ENCODE results near the gene COX4I2. TPM values are rescaled to one million over a fixed set of nuclear protein-coding genes. Genes with fewer than 3 reads are reported as not detected.

The COX4I2 gene
- total and polyA plus RNA-seq, 2 of the 4 experiments (the other 2 are of a cell fraction) = not detected

DNA sequence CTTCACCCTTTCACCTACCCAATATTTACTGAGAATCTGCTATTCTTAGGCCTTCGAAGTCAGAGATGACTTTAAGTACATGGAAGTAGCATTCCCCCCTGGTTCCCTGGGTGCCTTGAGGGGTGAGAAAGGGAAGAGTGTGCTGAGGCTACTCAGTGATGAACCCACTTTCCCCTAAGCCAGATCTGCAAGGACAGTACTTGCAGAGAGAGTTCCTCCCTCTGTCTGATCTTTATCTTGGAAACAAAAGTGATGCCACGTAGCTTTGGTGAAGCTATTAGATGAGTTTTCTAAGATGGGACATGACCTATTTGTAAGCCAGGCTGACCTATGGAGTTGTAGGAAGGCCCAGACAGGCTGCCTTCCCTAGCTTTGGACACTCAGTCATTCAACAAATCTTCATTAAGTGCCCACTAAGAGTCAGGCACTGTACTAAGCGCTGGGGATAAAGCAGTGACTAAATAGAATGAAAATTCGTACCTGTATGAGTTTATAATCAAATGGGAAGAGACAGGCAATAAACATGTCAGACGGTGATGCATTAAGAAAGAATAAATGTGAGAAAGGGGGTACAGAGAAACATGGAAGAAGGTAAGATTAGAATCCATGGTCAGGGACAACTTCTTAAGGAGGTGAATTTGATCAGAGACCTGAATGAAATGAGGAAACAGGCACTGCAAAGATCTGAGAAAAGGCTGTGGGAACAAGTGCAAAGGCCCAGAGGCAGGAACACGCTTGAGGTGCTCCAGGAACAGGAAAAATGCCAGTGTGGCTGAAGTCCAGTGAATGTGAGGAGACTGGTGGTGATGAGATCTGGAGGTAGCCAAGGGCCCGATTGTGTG is 42.8 kb downstream of the COX4I2 start:
- Histone ChIP-seq H4K91ac (ENCODE audit: insufficient read depth, low read depth, low read length) (peak overlapping the region; percentile 9; the same call in 1 of the 2 replicates), H3K9ac (ENCODE audit: low read depth, low read length) (no peak overlapping the region), H3K4ac (ENCODE audit: low read depth, low read length) (peak overlapping the region; percentile 15; the same call in 1 of the 2 replicates), H3K4me2 (ENCODE audit: low read depth, low read length) (no peak overlapping the region), H3K36me3 (ENCODE audit: control insufficient read depth, insufficient read depth, low read length) (peaks cover 24% of the 10 kb centered on the region), H4K5ac (ENCODE audit: low read depth, low read length) (no peak overlapping the region), H3K9me3 (ENCODE audit: control insufficient read depth, insufficient read depth, low read length) (no peaks in the 10 kb centered on the region), H3K56ac (ENCODE audit: extremely low read depth, insufficient read depth, low read length) (no peak overlapping the region), H2BK15ac (ENCODE audit: low read depth, low read length) (peak overlapping the region; percentile 52; the same call in 2 of the 3 replicates), H3K18ac (ENCODE audit: low read depth, low read length) (no peak overlapping the region), H2BK5ac (ENCODE audit: low read depth, low read length, poor library complexity, severe bottlenecking) (no peak overlapping the region), H4K8ac (ENCODE audit: low read depth in 2 of 2, low read length in 2 of 2) (no peak overlapping the region), H3K27me3 (ENCODE audit: control insufficient read depth, insufficient read depth, low read length) (no peaks in the 10 kb centered on the region), H2BK120ac (ENCODE audit: low read depth, low read length) (0 out of 2 replicates have a peak overlapping the region, but pooled peaks have one; percentile 4), H3K27ac (ENCODE audit: insufficient read depth, low read length) (no peak overlapping the region), H3K9me1 (ENCODE audit: insufficient read depth, low read length) (peaks cover 47% of the 10 kb centered on the region), H3K14ac (replicated peaks; ENCODE audit: low read depth, low read length) (0 out of 2 replicates have a peak overlapping the region, but pooled peaks have one; percentile 29), H2AFZ (replicated peaks; ENCODE audit: low read length, poor library complexity) (no peak overlapping the region), H2AK5ac (ENCODE audit: low read depth, low read length) (peak overlapping the region; percentile 40; the same call in 1 of the 2 replicates), H3K4me3 (ENCODE audit: insufficient read depth, low read depth, low read length) (no peak overlapping the region), H3K4me1 (ENCODE audit: control insufficient read depth, insufficient read depth, low read length) (peaks cover 28% of the 10 kb centered on the region), H2BK20ac (ENCODE audit: low read depth, low read length) (no peak overlapping the region), H4K20me1 (ENCODE audit: insufficient read depth, low read length) (peaks cover 46% of the 10 kb centered on the region), H2AK9ac (replicated peaks; ENCODE audit: low read depth, low read length, poor library complexity) (no peak overlapping the region), H3K23ac (ENCODE audit: low read depth, low read length) (peak overlapping the region; percentile 55), H3K79me1 (ENCODE audit: low read depth in 1 of 2, low read length in 2 of 2) (peaks cover 56 to 89% of the 10 kb centered on the region in 2 experiments)
- no peak for DNase-seq
- dilution Hi-C loops (cut with HindIII; ENCODE audit: low sequenced_read_pairs, unreplicated experiment) = no loop called here
- ChIA-PET POLR2A (ENCODE audit: unreplicated experiment) (no interaction called here), CTCF (no interaction called here)
- intact Hi-C loops (cut with micrococcal nuclease) = no loop called here
- no peak for ATAC-seq (ENCODE audit: low read depth)
- TF ChIP-seq NFE2L2 (IDR thresholded peaks at IDR 0.05; ENCODE audit: low read depth, low read length) = no peak
- TF ChIP-seq RFX5 (IDR thresholded peaks at IDR 0.05; ENCODE audit: low read depth, low read length) = no peak
- no peak for TF ChIP-seq POLR2A (IDR thresholded peaks at IDR 0.05; ENCODE audit: low read depth, low read length)
- TF ChIP-seq RAD21 (IDR thresholded peaks at IDR 0.05; ENCODE audit: low read length) = no peak
- no peak for TF ChIP-seq SMC3 (IDR thresholded peaks at IDR 0.05; ENCODE audit: low read depth, low read length)
- no peak for TF ChIP-seq CEBPB (IDR thresholded peaks at IDR 0.05; ENCODE audit: low read depth, low read length)
- no peak for TF ChIP-seq MAFK (IDR thresholded peaks at IDR 0.05; ENCODE audit: low read depth, low read length)
- TF ChIP-seq BHLHE40 (IDR thresholded peaks at IDR 0.05; ENCODE audit: low read depth, low read length) = no peak
- no TSS peak for BruUV-seq (replicated peaks)
- in situ Hi-C loops (cut with MboI; ENCODE audit: low sequenced_read_pairs) = no loop called here
- 97% methylated on average over 3 of the region's 7 CpGs; no CpG with 5 or more reads in 1 of the 2 experiments for WGBS, 2 experiments (ENCODE audit: extremely low coverage in 2 of 2, insufficient read length in 1 of 2)
